Measurements from ENCODE around the gene AMIGO3. TPM values are rescaled to one million over a fixed set of nuclear protein-coding genes. Genes with fewer than 3 reads are reported as not detected.

Gene AMIGO3
- total and polyA plus RNA-seq, 10 of the 15 experiments (the other 5 are each of a cell fraction or from before 2014, with no cell fraction given): 0.07 to 1.3 (median 0.44) TPM; not detected in 3

DNA sequence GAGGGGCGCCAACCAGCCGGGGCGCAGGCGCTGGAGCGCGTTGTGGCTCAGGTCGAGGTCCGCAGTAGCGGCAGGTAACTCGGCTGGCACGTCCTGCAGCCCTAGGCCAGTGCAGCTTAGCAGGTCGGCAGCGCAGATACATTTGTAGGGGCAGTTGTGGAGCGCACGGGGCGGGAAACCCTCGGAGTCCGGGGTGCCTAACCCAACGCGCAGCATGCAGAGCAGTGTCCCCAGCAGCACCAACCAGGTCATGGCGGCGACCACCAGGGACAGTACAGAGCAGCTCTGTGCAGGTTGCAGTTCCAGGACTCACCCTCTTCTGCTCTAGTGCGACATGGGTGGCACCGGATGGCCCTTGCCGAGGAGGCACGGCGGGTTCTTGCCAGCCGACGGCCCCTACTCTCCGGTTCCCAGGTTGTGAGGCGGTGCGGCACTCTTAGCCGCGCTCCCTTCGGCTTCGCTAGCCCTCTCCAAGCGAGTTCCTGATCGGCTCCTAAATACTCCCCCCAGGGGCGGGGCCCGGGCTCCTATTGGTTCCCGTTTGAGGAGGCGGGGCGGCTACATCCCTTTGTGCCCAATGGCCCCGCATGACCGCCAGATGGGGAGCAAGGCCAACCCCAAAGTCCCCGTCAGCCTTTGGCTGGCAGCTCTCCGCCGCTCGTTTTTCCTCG lies at the start of gene AMIGO3 (continued):
- TF ChIP-seq CUX1 (IDR thresholded peaks at IDR 0.05; ENCODE audit: insufficient replicate concordance, low read depth, low read length) (no peak), MLLT1 (IDR thresholded peaks at IDR 0.05) (peak; percentile 18; the same call in 1 of the 2 replicates), HSF1 (IDR thresholded peaks at IDR 0.05; ENCODE audit: low read depth, low read length) (no peak), ZNF217 (IDR thresholded peaks at IDR 0.05) (no peak), SMAD5 (IDR thresholded peaks at IDR 0.05; ENCODE audit: low read depth) (peak; percentile 54; the same call in 1 of the 2 replicates), SREBF2 (IDR thresholded peaks at IDR 0.05; ENCODE audit: low read length) (no peak), FOS (IDR thresholded peaks at IDR 0.05; ENCODE audit: borderline replicate concordance, extremely low read depth, insufficient read length) (no peak), WRNIP1 (IDR thresholded peaks at IDR 0.05; ENCODE audit: borderline replicate concordance, low read depth, low read length) (no peak), ZBTB11 (CRISPR knock-in tag; IDR thresholded peaks at IDR 0.05) (no peak), YBX1 (IDR thresholded peaks at IDR 0.05) (no peak), EZH2 (IDR thresholded peaks at IDR 0.05; ENCODE audit: borderline replicate concordance, control insufficient read depth, low read depth, low read length) (no peak), MYC (IDR thresholded peaks at IDR 0.05; ENCODE audit: insufficient read depth, insufficient read length, insufficient replicate concordance, low read length, severe bottlenecking) (no peak), CHD2 (IDR thresholded peaks at IDR 0.05; ENCODE audit: borderline replicate concordance, low read depth, low read length) (no peak), SP1 (IDR thresholded peaks at IDR 0.05; ENCODE audit: low read depth, low read length) (peak; percentile 65)

Data from GM12878 (cell line).